ENCODE measurements around the gene FGF4.

The FGF4 gene

DNA sequence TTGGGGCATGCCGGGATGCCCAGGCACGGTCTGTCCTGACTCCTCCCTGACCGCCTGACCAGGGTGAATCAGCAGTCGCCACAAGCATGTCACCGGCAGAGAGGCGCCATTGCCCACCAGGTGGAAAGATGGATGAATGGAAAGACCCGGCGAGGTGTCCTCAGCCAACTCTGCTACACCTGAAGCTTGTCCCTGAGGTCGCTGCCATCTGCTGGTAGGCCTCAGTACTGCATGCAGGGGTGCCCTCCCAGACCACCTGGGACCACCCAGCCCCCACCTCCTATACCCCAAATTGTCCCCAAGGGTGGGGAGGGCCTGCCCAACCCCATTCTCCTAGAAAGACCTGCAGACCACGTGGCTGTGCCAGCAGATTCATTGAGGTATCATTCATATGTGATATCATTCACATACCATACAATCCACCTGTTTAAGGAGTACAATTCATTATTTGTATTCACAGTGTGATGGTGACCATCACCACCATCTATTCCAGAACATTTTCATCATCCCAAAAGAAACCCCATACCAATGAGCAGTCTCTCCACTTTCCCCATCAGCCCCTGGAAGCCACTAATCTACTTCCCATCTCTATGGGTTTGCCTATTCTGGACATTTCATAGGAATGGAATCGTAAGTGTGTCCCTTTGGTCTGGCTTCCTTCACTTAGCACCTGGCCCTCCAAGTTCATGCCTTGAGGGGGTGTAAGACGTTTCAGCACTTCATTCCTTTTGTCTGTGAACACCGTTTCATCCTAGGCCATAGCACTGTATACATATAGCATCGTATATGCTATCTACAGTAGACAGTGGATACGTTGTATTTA lies 26.6 kb upstream of the FGF4 start:
- H3K27me3 ChIP-seq (ENCODE audit: insufficient read depth, low read length, poor library complexity, severe bottlenecking) = no peaks in the 10 kb centered on the region
- H3K9ac ChIP-seq (ENCODE audit: low read depth, low read length, poor library complexity, severe bottlenecking) = no peak overlapping the region
- no peaks in the 10 kb centered on the region for H3K9me3 ChIP-seq (ENCODE audit: insufficient read depth, low read depth, low read length)
- H2AFZ ChIP-seq (ENCODE audit: low read length) = no peak overlapping the region
- H4K20me1 ChIP-seq (ENCODE audit: insufficient read depth, low read length, poor library complexity, severe bottlenecking) = no peaks in the 10 kb centered on the region
- no peaks in the 10 kb centered on the region for H3K4me1 ChIP-seq (ENCODE audit: insufficient read depth, low read length, poor library complexity, severe bottlenecking)
- H3K9me2 ChIP-seq (replicated peaks; ENCODE audit: low read depth, low read length) = no peaks in the 10 kb centered on the region
- TF ChIP-seq CTCF (conservative IDR thresholded peaks at IDR 0.05; ENCODE audit: low read length) (peak; percentile 86), EZH2phosphoT487 (IDR thresholded peaks at IDR 0.05; ENCODE audit: borderline replicate concordance) (no peak)
- H3F3A ChIP-seq (ENCODE audit: low read depth) = no peaks in the 10 kb centered on the region
- no peak overlapping the region for H3K4me2 ChIP-seq (ENCODE audit: low read depth, low read length, poor library complexity, severe bottlenecking)
- no peak overlapping the region for H3K4me3 ChIP-seq (ENCODE audit: low read length, poor library complexity, severe bottlenecking)
- H3K79me2 ChIP-seq (ENCODE audit: insufficient read depth, low read length) = no peaks in the 10 kb centered on the region
- H3K36me3 ChIP-seq (ENCODE audit: insufficient read depth, low read length) = no peaks in the 10 kb centered on the region

- Histone ChIP-seq H3K9ac (ENCODE audit: low read depth, low read length, poor library complexity, severe bottlenecking) (no peak overlapping the region), H3K27me3 (ENCODE audit: insufficient read depth, low read length, poor library complexity, severe bottlenecking) (no peaks in the 10 kb centered on the region), H3K9me3 (ENCODE audit: insufficient read depth, low read depth, low read length) (no peaks in the 10 kb centered on the region), H3K4me2 (ENCODE audit: low read depth, low read length, poor library complexity, severe bottlenecking) (no peak overlapping the region), H3K4me1 (ENCODE audit: insufficient read depth, low read length, poor library complexity, severe bottlenecking) (no peaks in the 10 kb centered on the region), H3F3A (ENCODE audit: low read depth) (no peaks in the 10 kb centered on the region), H3K9me2 (replicated peaks; ENCODE audit: low read depth, low read length) (no peaks in the 10 kb centered on the region), H3K79me2 (ENCODE audit: insufficient read depth, low read length) (no peaks in the 10 kb centered on the region), H4K20me1 (ENCODE audit: insufficient read depth, low read length, poor library complexity, severe bottlenecking) (no peaks in the 10 kb centered on the region), H3K36me3 (ENCODE audit: insufficient read depth, low read length) (no peaks in the 10 kb centered on the region), H3K4me3 (ENCODE audit: low read length, poor library complexity, severe bottlenecking) (no peak overlapping the region), H2AFZ (ENCODE audit: low read length) (no peak overlapping the region)
- TF ChIP-seq EZH2phosphoT487 (IDR thresholded peaks at IDR 0.05; ENCODE audit: borderline replicate concordance) = no peak
- TF ChIP-seq CTCF (conservative IDR thresholded peaks at IDR 0.05; ENCODE audit: low read length) = no peak
Measured at GRCh38 chr11:69800278-69800677, 25.1 kb upstream of the FGF4 start.

GRCh38 chr11:69799582-69799981 lies 24.4 kb upstream of the FGF4 start:
- Histone ChIP-seq H3K9me3 (ENCODE audit: insufficient read depth, low read depth, low read length) (no peaks in the 10 kb centered on the region), H3K36me3 (ENCODE audit: insufficient read depth, low read length) (no peaks in the 10 kb centered on the region)

More at GRCh38 chr11:69799582-69799981, 24.4 kb upstream of the FGF4 start:
- Histone ChIP-seq H3K9me2 (replicated peaks; ENCODE audit: low read depth, low read length) (no peaks in the 10 kb centered on the region), H3K4me3 (ENCODE audit: low read length, poor library complexity, severe bottlenecking) (no peak overlapping the region), H3K79me2 (ENCODE audit: insufficient read depth, low read length) (no peaks in the 10 kb centered on the region), H3K27me3 (ENCODE audit: insufficient read depth, low read length, poor library complexity, severe bottlenecking) (no peaks in the 10 kb centered on the region), H3K9ac (ENCODE audit: low read depth, low read length, poor library complexity, severe bottlenecking) (no peak overlapping the region), H3F3A (ENCODE audit: low read depth) (no peaks in the 10 kb centered on the region), H2AFZ (ENCODE audit: low read length) (no peak overlapping the region), H3K4me1 (ENCODE audit: insufficient read depth, low read length, poor library complexity, severe bottlenecking) (no peaks in the 10 kb centered on the region), H3K4me2 (ENCODE audit: low read depth, low read length, poor library complexity, severe bottlenecking) (no peak overlapping the region), H4K20me1 (ENCODE audit: insufficient read depth, low read length, poor library complexity, severe bottlenecking) (no peaks in the 10 kb centered on the region)
- no peak for TF ChIP-seq EZH2phosphoT487 (IDR thresholded peaks at IDR 0.05; ENCODE audit: borderline replicate concordance)
- no peak for TF ChIP-seq CTCF (conservative IDR thresholded peaks at IDR 0.05; ENCODE audit: low read length)

All from Loucy (cell line).